ENCODE results near the gene PCIF1. TPM values are rescaled to one million over a fixed set of nuclear protein-coding genes. Genes with fewer than 3 reads are reported as not detected.
A peak's percentile ranks its signal among the peaks of the same experiment; 100 is the strongest.

The PCIF1 gene
- total and polyA plus RNA-seq, 4 donors, result 9.2 to 12.4 (median 11.5) TPM

- TF ChIP-seq MAX (IDR thresholded peaks at IDR 0.05), result no peak
- TF ChIP-seq ZBTB33 (IDR thresholded peaks at IDR 0.05), result no peak
- TF ChIP-seq JUND (IDR thresholded peaks at IDR 0.05), result no peak
- TF ChIP-seq HNF4G (IDR thresholded peaks at IDR 0.05), result no peak
- TF ChIP-seq HNF4A (conservative IDR thresholded peaks at IDR 0.05), result no peak
- no peak for TF ChIP-seq TAF1 (conservative IDR thresholded peaks at IDR 0.05)
- no peak for TF ChIP-seq CTCF (IDR thresholded peaks at IDR 0.05; ENCODE audit: low read depth, low read length, missing input control)
- TF ChIP-seq RXRA (IDR thresholded peaks at IDR 0.05), result no peak
- no peak for TF ChIP-seq RAD21 (IDR thresholded peaks at IDR 0.05)
- TF ChIP-seq YY1 (IDR thresholded peaks at IDR 0.05), result no peak
- TF ChIP-seq EGR1 (IDR thresholded peaks at IDR 0.05; ENCODE audit: low read depth in 2 of 2), result no peak
- TF ChIP-seq NR2F2 (IDR thresholded peaks at IDR 0.05), result no peak
- no peak for TF ChIP-seq FOXA2 (IDR thresholded peaks at IDR 0.05)
- no peak for TF ChIP-seq SP1 (IDR thresholded peaks at IDR 0.05)
- TF ChIP-seq ATF3 (IDR thresholded peaks at IDR 0.05), result no peak
- TF ChIP-seq GABPA (IDR thresholded peaks at IDR 0.05 in 1 of 2, conservative IDR thresholded peaks at IDR 0.05 in 1 of 2), result no peak
- TF ChIP-seq REST (IDR thresholded peaks at IDR 0.05), result no peak
- 79% methylated on average over 5 of the region's 5 CpGs for WGBS
- Histone ChIP-seq H3K27me3 (ENCODE audit: control insufficient read depth in 4 of 4, insufficient read depth in 4 of 4, low read length in 3 of 4) (no peaks in the 10 kb centered on the region), H3K9me3 (ENCODE audit: control insufficient read depth in 4 of 4, low read length in 3 of 4) (no peaks in the 10 kb centered on the region), H3K27ac (ENCODE audit: low read depth in 1 of 2, low read length in 2 of 2) (peak overlapping the region; percentile 54 to 64), H3K4me1 (ENCODE audit: control insufficient read depth in 4 of 4, insufficient read depth in 4 of 4, low read length in 3 of 4) (peaks cover 0 to 16% (median 2%) of the 10 kb centered on the region in 4 donors), H3K4me3 (ENCODE audit: low read depth in 1 of 3, low read length in 3 of 3) (no peak overlapping the region), H3K36me3 (ENCODE audit: control insufficient read depth in 4 of 4, insufficient read depth in 3 of 4, low read depth in 1 of 4, low read length in 3 of 4) (no peaks in the 10 kb centered on the region), H3K9ac (ENCODE audit: low read depth in 1 of 2, low read length in 2 of 2) (no peak overlapping the region)
- no peak for DNase-seq (ENCODE audit: low spot score)
Measured at GRCh38 chr20:45917790-45918141, 16.7 kb upstream of the PCIF1 start.
